ENCODE results near the gene MAN1A1. TPM values are rescaled to one million over a fixed set of nuclear protein-coding genes. Genes with fewer than 3 reads are reported as not detected.

Gene MAN1A1
- total RNA-seq, 4 donors from 2014 or later: 19.0 to 34.8 (median 21.1) TPM

DNA sequence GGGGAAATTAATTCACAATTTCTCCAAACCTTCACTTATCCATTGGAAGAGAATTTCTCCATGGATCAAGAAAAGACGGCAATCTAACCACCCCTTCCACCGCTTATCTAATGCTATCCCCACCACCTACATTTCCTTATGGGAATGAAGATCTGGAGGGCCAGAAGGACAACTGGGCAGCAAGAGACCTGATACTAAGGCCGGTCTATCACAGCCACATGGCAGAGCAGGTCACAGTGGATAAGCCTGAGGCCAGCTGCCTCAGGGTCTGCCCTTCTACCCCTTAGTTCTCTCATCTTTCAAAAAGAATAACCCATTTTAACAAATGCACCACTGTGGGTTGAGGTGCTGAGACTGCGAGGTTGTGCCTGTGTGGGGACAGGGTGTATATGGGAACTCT, 37.1 kb downstream of the MAN1A1 start:
- in situ Hi-C loops (cut with MboI; ENCODE audit: low sequenced_read_pairs in 4 of 4) (no loop called here), intact Hi-C loops (cut with DNase I; ENCODE audit: low total_unique reads) (no loop called here)
- no peak overlapping the region for H3K4me3 ChIP-seq
- H3K27ac ChIP-seq: no peak overlapping the region
- DNase-seq (no peak), ATAC-seq (no peak)
- TF ChIP-seq POLR2A (IDR thresholded peaks at IDR 0.05): no peak
- TF ChIP-seq CTCF (IDR thresholded peaks at IDR 0.05 in 4 of 5, conservative IDR thresholded peaks at IDR 0.05 in 1 of 5): no peak
- no peaks in the 10 kb centered on the region for H3K36me3 ChIP-seq
- peaks cover 0 to 15% of the 10 kb centered on the region in 2 donors for H3K4me1 ChIP-seq
- H3K27me3 ChIP-seq: no peaks in the 10 kb centered on the region
- no peaks in the 10 kb centered on the region for H3K9me3 ChIP-seq

- DNase-seq (no peak), ATAC-seq (no peak)
- no peak overlapping the region for H3K4me3 ChIP-seq
- peaks cover 0 to 15% of the 10 kb centered on the region in 2 donors for H3K4me1 ChIP-seq
- no peak overlapping the region for H3K27ac ChIP-seq
- in situ Hi-C loops (cut with MboI; ENCODE audit: low sequenced_read_pairs in 4 of 4): no loop called here
- no peaks in the 10 kb centered on the region for H3K36me3 ChIP-seq
- no peaks in the 10 kb centered on the region for H3K27me3 ChIP-seq
- TF ChIP-seq POLR2A (IDR thresholded peaks at IDR 0.05): no peak
- no peak for TF ChIP-seq CTCF (IDR thresholded peaks at IDR 0.05 in 4 of 5, conservative IDR thresholded peaks at IDR 0.05 in 1 of 5)
- H3K9me3 ChIP-seq: no peaks in the 10 kb centered on the region
- intact Hi-C loops (cut with DNase I; ENCODE audit: low total_unique reads): no loop called here
These were observed 37.9 kb downstream of the MAN1A1 start for GRCh38 chr6:119311514-119312142.

DNA sequence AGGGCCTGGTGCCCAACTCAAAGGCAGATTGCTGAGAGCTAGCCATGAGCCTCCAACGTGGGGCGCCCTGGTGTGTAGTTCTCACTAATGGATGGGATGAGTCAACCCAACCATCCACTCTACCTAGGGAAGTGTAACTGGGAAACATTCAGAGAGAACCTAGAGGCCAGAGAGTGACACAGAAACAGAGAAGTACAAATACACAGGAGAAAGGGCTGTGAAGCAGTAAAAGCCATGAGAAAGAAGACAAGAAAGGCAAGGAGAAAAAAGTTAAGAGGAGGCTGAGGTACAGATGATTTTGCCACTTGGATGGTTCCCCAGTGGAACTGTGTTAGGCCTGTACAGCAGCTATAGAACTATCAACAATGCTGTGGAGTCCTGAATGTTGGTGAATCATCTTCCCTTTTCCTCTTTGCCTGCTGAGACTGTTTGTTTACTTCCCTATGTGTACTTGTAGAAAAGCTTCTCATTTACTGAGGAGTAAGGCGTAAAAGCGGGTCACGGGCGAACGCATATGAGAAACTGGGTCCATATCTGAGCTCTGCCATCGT, 39.0 kb downstream of the MAN1A1 start:
- DNase-seq: no peak
- Histone ChIP-seq H3K9me3 (no peaks in the 10 kb centered on the region), H3K36me3 (no peaks in the 10 kb centered on the region), H3K27me3 (no peaks in the 10 kb centered on the region), H3K4me3 (no peak overlapping the region), H3K27ac (no peak overlapping the region), H3K4me1 (peaks cover 0 to 15% of the 10 kb centered on the region in 2 donors)
- in situ Hi-C loops (cut with MboI; ENCODE audit: low sequenced_read_pairs in 4 of 4): no loop called here
- ATAC-seq: no peak
- no peak for TF ChIP-seq CTCF (IDR thresholded peaks at IDR 0.05 in 4 of 5, conservative IDR thresholded peaks at IDR 0.05 in 1 of 5)
- no peak for TF ChIP-seq POLR2A (IDR thresholded peaks at IDR 0.05)
- intact Hi-C loops (cut with DNase I; ENCODE audit: low total_unique reads): no loop called here

DNA sequence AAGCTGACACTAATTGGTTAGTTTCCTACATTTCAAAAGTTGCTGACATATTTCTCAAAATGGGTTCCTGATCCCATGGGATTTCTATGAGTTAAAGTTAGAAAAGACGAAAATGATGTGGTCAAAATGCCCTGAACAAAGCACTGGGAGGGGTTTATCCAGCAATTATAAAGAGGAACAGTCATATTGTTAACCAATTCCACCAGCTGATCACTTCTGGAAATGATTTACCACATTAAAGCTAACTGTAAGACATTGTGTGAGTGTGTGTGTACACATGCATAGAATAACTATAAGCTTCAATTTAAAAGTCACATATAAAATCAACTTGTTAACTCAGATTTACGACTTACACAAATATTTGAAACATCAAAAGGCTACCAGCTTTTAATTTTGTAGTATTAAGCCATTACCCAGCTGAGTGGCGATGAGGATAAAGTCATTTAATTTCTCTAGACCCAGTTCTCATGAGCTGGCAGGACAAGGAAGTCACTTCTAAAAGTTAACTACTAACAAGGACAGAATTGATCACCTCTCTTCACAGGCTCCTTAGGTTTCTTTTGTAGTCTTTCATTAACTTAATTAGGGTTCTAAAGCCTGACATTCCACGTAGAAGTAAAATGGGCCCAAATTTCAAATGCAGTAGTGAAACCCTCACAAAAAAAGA, 40.4 kb downstream of the MAN1A1 start:
- in situ Hi-C loops (cut with MboI; ENCODE audit: low sequenced_read_pairs in 4 of 4) (no loop called here), intact Hi-C loops (cut with DNase I; ENCODE audit: low total_unique reads) (no loop called here)

More for the DNA sequence above, 40.4 kb downstream of the MAN1A1 start:
- no peaks in the 10 kb centered on the region for H3K9me3 ChIP-seq
- DNase-seq (no peak), ATAC-seq (no peak)
- H3K27me3 ChIP-seq: no peaks in the 10 kb centered on the region
- no peak overlapping the region for H3K27ac ChIP-seq
- TF ChIP-seq CTCF (IDR thresholded peaks at IDR 0.05 in 4 of 5, conservative IDR thresholded peaks at IDR 0.05 in 1 of 5): no peak
- TF ChIP-seq POLR2A (IDR thresholded peaks at IDR 0.05): no peak
- H3K36me3 ChIP-seq: no peaks in the 10 kb centered on the region
- H3K4me1 ChIP-seq: peaks cover 0 to 11% of the 10 kb centered on the region in 2 donors
- H3K4me3 ChIP-seq: no peak overlapping the region

All from gastrocnemius medialis (tissue), 4 donors.